HepG2 (cell line): Measurements from ENCODE around the gene ANKRD12. TPM values are rescaled to one million over a fixed set of nuclear protein-coding genes. Genes with fewer than 3 reads are reported as not detected.

ENCODE experiments used
- ATF7 ChIP-seq, 2 experiments: fragments of 450-650 bp in 1 of 2; sonication (generic) in 1 of 2; formaldehyde crosslinking in 1 of 2; IDR thresholded peaks; 2 replicates each; pipeline versions ENCODE4 v1.4.0 to v1.6.1; 2016 to 2020; ENCODE audit warnings: antibody characterized with exemption in 1 of 2, mild to moderate bottlenecking in 1 of 2, missing genetic modification reagents in 1 of 2
- CHD2 ChIP-seq: IDR thresholded peaks from 2 replicates; pipeline ENCODE4 v1.6.1; 2011; ENCODE audit warnings: low read depth, low read length, improper control_type of control experiment
- DMAP1 ChIP-seq: IDR thresholded peaks from 2 replicates; pipeline ENCODE4 v1.6.1; 2016
- FLYWCH1 ChIP-seq: sonication (generic); formaldehyde crosslinking; IDR thresholded peaks from 2 replicates; pipeline ENCODE4 v1.8.1; 2023; ENCODE audit warnings: mild to moderate bottlenecking, missing genetic modification reagents
- HES4 ChIP-seq: sonication (generic); formaldehyde crosslinking; IDR thresholded peaks from 2 replicates; pipeline ENCODE4 v1.9.0; 2021; ENCODE audit warnings: mild to moderate bottlenecking, missing genetic modification reagents, borderline replicate concordance
- NR2F2 ChIP-seq: IDR thresholded peaks from 2 replicates; pipeline ENCODE4 v1.6.1; 2012; ENCODE audit warnings: low read depth, inconsistent platforms, borderline replicate concordance
- RNF2 ChIP-seq: fragments of 450-650 bp; conservative IDR thresholded peaks from 2 replicates; pipeline ENCODE4 v1.6.1; 2016; ENCODE audit warnings: low read depth
- SETDB1 ChIP-seq: sonication (generic); formaldehyde crosslinking; IDR thresholded peaks from 2 replicates; pipeline ENCODE4 v1.5.1; 2020; ENCODE audit warnings: missing genetic modification reagents, mild to moderate bottlenecking, borderline replicate concordance
- SRY ChIP-seq: sonication (generic); formaldehyde crosslinking; IDR thresholded peaks from 2 replicates; pipeline ENCODE4 v1.8.0; 2022; ENCODE audit warnings: mild to moderate bottlenecking, missing genetic modification reagents
- ZBTB3 ChIP-seq: sonication (generic); formaldehyde crosslinking; IDR thresholded peaks from 2 replicates; pipeline ENCODE4 v1.4.0; 2020; ENCODE audit warnings: low read depth, mild to moderate bottlenecking, moderate library complexity, missing genetic modification reagents, borderline replicate concordance
- ZNF33A ChIP-seq: sonication (generic); formaldehyde crosslinking; IDR thresholded peaks from 2 replicates; pipeline ENCODE4 v1.5.1; 2020; ENCODE audit warnings: missing genetic modification reagents, mild to moderate bottlenecking, moderate library complexity, borderline replicate concordance
- ZNF790 ChIP-seq: sonication (generic); formaldehyde crosslinking; IDR thresholded peaks from 2 replicates; pipeline ENCODE4 v1.8.0; 2022; ENCODE audit warnings: missing genetic modification reagents, mild to moderate bottlenecking, borderline replicate concordance
- polyA plus RNA-seq, 8 experiments: library from polyadenylated mRNA; depleted of rRNA in 3 of 8; stranded (reverse) in 7 of 8; unstranded in 1 of 8; fragments of >200 nt; fragmentation: Illumina TruSeq in 4 of 8; extraction: Trizol in 4 of 8; gene quantifications; 2 replicates each; pipeline versions ENCODE4 v1.2.1 to v1.2.3, GENCODE V29; 2011 to 2016; ENCODE audit warnings: low read depth in 4 of 8, missing spikeins in 1 of 8, mixed read lengths in 1 of 8; ENCODE audit not compliant: insufficient read depth in 1 of 8
- total RNA-seq, 5 experiments: library from RNA; depleted of rRNA; stranded (reverse); fragments of >200 nt; fragmentation: Illumina TruSeq; extraction: Trizol; gene quantifications; 2 replicates each; pipeline ENCODE4 v1.2.3, GENCODE V29; 2016; ENCODE audit warnings: low read depth in 1 of 5
- TF ChIP-seq, protein P1 (sequence below): sonication (generic); formaldehyde crosslinking; IDR thresholded peaks from 2 replicates; pipeline ENCODE4 v1.5.0; 2020; ENCODE audit warnings: missing genetic modification reagents
- TF ChIP-seq, protein P2 (sequence below): sonication (generic); formaldehyde crosslinking; IDR thresholded peaks from 2 replicates; pipeline ENCODE4 v1.4.0; 2020; ENCODE audit warnings: missing genetic modification reagents
- TF ChIP-seq, protein P3 (sequence below): sonication (generic); formaldehyde crosslinking; IDR thresholded peaks from 2 replicates; pipeline ENCODE4 v1.4.0; 2020; ENCODE audit warnings: missing genetic modification reagents, borderline replicate concordance
- TF ChIP-seq, protein P4 (sequence below): sonication (generic); formaldehyde crosslinking; IDR thresholded peaks from 2 replicates; pipeline ENCODE4 v1.4.0; 2020; ENCODE audit warnings: missing genetic modification reagents
- TF ChIP-seq, protein P5 (sequence below): sonication (generic); formaldehyde crosslinking; IDR thresholded peaks from 2 replicates; pipeline ENCODE4 v1.4.0; 2020; ENCODE audit warnings: missing genetic modification reagents
- TF ChIP-seq, protein P6 (sequence below): sonication (generic); formaldehyde crosslinking; IDR thresholded peaks from 2 replicates; pipeline ENCODE4 v1.5.1; 2020; ENCODE audit warnings: mild to moderate bottlenecking, moderate library complexity, missing genetic modification reagents

Gene ANKRD12
- total and polyA plus RNA-seq, 2 of the 13 experiments (the other 11 are each of a cell fraction or from before 2014, with no cell fraction given): 6.0 to 23.2 TPM

DNA sequence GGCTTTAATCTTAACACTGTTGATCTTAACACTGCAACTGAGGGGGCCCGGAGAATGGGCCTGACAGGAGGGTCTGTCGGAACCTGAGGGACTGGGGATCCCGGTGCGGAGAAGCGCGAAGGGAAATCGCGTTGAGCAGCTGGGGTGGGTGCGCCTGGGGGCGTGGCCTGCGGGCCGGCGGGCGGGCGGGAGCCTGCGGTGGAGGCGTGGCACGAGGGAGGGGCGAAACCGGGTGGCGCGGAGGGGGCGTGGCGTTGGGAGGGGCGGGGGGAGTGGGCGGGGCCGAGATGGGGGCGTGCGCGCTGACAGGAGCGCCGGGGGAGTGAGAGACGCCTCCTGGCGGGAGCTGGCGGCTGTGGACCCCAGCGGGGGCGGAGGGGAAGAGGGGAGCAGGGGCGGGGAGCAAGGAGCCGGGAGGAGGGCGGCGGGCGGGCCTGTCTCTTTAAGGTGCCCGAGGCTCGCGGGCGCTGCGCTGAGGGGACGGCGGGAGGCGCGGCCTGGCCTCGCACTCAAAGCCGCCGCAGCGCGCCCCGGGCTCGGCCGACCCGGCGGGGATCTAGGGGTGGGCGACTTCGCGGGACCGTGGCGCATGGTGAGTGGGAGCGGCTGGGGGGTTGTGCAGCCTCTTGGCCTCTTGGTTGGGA lies 197.9 kb downstream of the ANKRD12 start, which contains the start of gene TWSG1 (continued):
- TF ChIP-seq, protein P1, sequence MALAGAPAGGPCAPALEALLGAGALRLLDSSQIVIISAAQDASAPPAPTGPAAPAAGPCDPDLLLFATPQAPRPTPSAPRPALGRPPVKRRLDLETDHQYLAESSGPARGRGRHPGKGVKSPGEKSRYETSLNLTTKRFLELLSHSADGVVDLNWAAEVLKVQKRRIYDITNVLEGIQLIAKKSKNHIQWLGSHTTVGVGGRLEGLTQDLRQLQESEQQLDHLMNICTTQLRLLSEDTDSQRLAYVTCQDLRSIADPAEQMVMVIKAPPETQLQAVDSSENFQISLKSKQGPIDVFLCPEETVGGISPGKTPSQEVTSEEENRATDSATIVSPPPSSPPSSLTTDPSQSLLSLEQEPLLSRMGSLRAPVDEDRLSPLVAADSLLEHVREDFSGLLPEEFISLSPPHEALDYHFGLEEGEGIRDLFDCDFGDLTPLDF (CRISPR knock-in tag): 0 out of 2 replicates have a peak, but pooled peaks have one; percentile 34
- TF ChIP-seq, protein P2, sequence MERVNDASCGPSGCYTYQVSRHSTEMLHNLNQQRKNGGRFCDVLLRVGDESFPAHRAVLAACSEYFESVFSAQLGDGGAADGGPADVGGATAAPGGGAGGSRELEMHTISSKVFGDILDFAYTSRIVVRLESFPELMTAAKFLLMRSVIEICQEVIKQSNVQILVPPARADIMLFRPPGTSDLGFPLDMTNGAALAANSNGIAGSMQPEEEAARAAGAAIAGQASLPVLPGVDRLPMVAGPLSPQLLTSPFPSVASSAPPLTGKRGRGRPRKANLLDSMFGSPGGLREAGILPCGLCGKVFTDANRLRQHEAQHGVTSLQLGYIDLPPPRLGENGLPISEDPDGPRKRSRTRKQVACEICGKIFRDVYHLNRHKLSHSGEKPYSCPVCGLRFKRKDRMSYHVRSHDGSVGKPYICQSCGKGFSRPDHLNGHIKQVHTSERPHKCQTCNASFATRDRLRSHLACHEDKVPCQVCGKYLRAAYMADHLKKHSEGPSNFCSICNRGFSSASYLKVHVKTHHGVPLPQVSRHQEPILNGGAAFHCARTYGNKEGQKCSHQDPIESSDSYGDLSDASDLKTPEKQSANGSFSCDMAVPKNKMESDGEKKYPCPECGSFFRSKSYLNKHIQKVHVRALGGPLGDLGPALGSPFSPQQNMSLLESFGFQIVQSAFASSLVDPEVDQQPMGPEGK (CRISPR knock-in tag): peak; percentile 76
- TF ChIP-seq HES4 (0 out of 2 replicates have a peak, but pooled peaks have one; percentile 37), SRY (CRISPR knock-in tag) (no peak), DMAP1 (CRISPR knock-in tag) (peak; percentile 29; the same call in 1 of the 2 replicates), CHD2 (no peak), FLYWCH1 (CRISPR knock-in tag) (no peak), NR2F2 (no peak), RNF2 (no peak), ZNF33A (CRISPR knock-in tag) (no peak), ZBTB3 (CRISPR knock-in tag) (no peak), SETDB1 (CRISPR knock-in tag) (no peak), ATF7 (IDR thresholded peaks at IDR 0.05) (no peak), ATF7 (CRISPR knock-in tag; IDR thresholded peaks at IDR 0.05) (no peak), ZNF790 (CRISPR knock-in tag) (peak; percentile 2; the same call in 1 of the 2 replicates)
- TF ChIP-seq, protein P3, sequence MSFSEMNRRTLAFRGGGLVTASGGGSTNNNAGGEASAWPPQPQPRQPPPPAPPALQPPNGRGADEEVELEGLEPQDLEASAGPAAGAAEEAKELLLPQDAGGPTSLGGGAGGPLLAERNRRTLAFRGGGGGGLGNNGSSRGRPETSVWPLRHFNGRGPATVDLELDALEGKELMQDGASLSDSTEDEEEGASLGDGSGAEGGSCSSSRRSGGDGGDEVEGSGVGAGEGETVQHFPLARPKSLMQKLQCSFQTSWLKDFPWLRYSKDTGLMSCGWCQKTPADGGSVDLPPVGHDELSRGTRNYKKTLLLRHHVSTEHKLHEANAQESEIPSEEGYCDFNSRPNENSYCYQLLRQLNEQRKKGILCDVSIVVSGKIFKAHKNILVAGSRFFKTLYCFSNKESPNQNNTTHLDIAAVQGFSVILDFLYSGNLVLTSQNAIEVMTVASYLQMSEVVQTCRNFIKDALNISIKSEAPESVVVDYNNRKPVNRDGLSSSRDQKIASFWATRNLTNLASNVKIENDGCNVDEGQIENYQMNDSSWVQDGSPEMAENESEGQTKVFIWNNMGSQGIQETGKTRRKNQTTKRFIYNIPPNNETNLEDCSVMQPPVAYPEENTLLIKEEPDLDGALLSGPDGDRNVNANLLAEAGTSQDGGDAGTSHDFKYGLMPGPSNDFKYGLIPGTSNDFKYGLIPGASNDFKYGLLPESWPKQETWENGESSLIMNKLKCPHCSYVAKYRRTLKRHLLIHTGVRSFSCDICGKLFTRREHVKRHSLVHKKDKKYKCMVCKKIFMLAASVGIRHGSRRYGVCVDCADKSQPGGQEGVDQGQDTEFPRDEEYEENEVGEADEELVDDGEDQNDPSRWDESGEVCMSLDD (CRISPR knock-in tag): peak; percentile 74; the same call in 1 of the 2 replicates
- TF ChIP-seq, protein P4, sequence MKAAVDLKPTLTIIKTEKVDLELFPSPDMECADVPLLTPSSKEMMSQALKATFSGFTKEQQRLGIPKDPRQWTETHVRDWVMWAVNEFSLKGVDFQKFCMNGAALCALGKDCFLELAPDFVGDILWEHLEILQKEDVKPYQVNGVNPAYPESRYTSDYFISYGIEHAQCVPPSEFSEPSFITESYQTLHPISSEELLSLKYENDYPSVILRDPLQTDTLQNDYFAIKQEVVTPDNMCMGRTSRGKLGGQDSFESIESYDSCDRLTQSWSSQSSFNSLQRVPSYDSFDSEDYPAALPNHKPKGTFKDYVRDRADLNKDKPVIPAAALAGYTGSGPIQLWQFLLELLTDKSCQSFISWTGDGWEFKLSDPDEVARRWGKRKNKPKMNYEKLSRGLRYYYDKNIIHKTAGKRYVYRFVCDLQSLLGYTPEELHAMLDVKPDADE (CRISPR knock-in tag): no peak
- TF ChIP-seq, protein P5, sequence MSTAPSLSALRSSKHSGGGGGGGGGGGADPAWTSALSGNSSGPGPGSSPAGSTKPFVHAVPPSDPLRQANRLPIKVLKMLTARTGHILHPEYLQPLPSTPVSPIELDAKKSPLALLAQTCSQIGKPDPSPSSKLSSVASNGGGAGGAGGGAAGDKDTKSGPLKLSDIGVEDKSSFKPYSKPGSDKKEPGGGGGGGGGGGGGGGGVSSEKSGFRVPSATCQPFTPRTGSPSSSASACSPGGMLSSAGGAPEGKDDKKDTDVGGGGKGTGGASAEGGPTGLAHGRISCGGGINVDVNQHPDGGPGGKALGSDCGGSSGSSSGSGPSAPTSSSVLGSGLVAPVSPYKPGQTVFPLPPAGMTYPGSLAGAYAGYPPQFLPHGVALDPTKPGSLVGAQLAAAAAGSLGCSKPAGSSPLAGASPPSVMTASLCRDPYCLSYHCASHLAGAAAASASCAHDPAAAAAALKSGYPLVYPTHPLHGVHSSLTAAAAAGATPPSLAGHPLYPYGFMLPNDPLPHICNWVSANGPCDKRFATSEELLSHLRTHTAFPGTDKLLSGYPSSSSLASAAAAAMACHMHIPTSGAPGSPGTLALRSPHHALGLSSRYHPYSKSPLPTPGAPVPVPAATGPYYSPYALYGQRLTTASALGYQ: peak; percentile 37; the same call in 1 of the 2 replicates
- TF ChIP-seq, protein P6, sequence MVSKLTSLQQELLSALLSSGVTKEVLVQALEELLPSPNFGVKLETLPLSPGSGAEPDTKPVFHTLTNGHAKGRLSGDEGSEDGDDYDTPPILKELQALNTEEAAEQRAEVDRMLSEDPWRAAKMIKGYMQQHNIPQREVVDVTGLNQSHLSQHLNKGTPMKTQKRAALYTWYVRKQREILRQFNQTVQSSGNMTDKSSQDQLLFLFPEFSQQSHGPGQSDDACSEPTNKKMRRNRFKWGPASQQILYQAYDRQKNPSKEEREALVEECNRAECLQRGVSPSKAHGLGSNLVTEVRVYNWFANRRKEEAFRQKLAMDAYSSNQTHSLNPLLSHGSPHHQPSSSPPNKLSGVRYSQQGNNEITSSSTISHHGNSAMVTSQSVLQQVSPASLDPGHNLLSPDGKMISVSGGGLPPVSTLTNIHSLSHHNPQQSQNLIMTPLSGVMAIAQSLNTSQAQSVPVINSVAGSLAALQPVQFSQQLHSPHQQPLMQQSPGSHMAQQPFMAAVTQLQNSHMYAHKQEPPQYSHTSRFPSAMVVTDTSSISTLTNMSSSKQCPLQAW (CRISPR knock-in tag): no peak
